IMR-90 (cell line): ENCODE data around the gene STX8. TPM values are rescaled to one million over a fixed set of nuclear protein-coding genes. Genes with fewer than 3 reads are reported as not detected.
A peak's percentile ranks its signal among the peaks of the same experiment; 100 is the strongest.

ENCODE experiments used
- ATAC-seq: fragments of 200-7000 bp; cut with Tn5 transposase; 2 replicates; pipeline ENCODE4 v1.9.1; 2020; ENCODE audit warnings: low read depth, mild to moderate bottlenecking, moderate library complexity
- BruUV-seq: library from RNA; stranded (reverse); fragments of 400-500 nt; replicated peaks from 2 replicates; lab custom pipeline; 2021; lab: Mats Ljungman, UMichigan
- CTCF ChIA-PET: fragments of 300-600 bp; formaldehyde crosslinking; extraction: SDS; loops from one replicate; lab custom pipeline; 2021; ENCODE audit warnings: antibody characterized with exemption; lab: Yijun Ruan, JAX
- POLR2A ChIA-PET: fragments of 300-600 bp; sonication (Branson Sonifier 250); formaldehyde crosslinking; loops from one replicate; lab custom pipeline; 2022; ENCODE audit warnings: antibody characterized with exemption; ENCODE audit not compliant: unreplicated experiment; lab: Charles Lee
- DNase-seq: peaks from one replicate; pipeline ENCODE4 v3.0.0; 2013
- H2AFZ ChIP-seq: replicated peaks from 2 replicates; pipeline ENCODE3; 2013; ENCODE audit warnings: low read length, mild to moderate bottlenecking; ENCODE audit not compliant: poor library complexity
- H2AK5ac ChIP-seq: 2 replicates; pipeline ENCODE4 v1.6.1; 2013; ENCODE audit warnings: low read depth, low read length, inconsistent platforms
- H2AK9ac ChIP-seq: replicated peaks from 2 replicates; pipeline ENCODE3; 2013; ENCODE audit warnings: mild to moderate bottlenecking, low read depth, low read length, moderate library complexity; ENCODE audit not compliant: poor library complexity
- H2BK120ac ChIP-seq: 2 replicates; pipeline ENCODE4 v1.6.1; 2013; ENCODE audit warnings: low read depth, low read length, inconsistent platforms
- H2BK15ac ChIP-seq: 3 replicates; pipeline ENCODE4 v1.6.1; 2013; ENCODE audit warnings: low read depth, low read length, inconsistent platforms
- H2BK20ac ChIP-seq: 2 replicates; pipeline ENCODE4 v1.6.1; 2013; ENCODE audit warnings: low read depth, mild to moderate bottlenecking, inconsistent platforms, low read length, moderate library complexity
- H2BK5ac ChIP-seq: 2 replicates; pipeline ENCODE4 v1.6.1; 2013; ENCODE audit warnings: mild to moderate bottlenecking, low read depth, low read length, inconsistent platforms; ENCODE audit not compliant: poor library complexity, severe bottlenecking
- H3K14ac ChIP-seq: replicated peaks from 2 replicates; pipeline ENCODE4 v1.6.1; 2013; ENCODE audit warnings: low read depth, low read length, inconsistent platforms
- H3K18ac ChIP-seq: 2 replicates; pipeline ENCODE4 v1.6.1; 2013; ENCODE audit warnings: low read depth, low read length, control low read depth
- H3K23ac ChIP-seq: 2 replicates; pipeline ENCODE4 v1.6.1; 2013; ENCODE audit warnings: low read depth, low read length, inconsistent platforms
- H3K27ac ChIP-seq: 2 replicates; pipeline ENCODE4 v1.5.1; 2013; ENCODE audit warnings: mild to moderate bottlenecking, control low read depth, low read length; ENCODE audit not compliant: insufficient read depth
- H3K27me3 ChIP-seq: 2 replicates; pipeline ENCODE4 v1.6.1; 2013; ENCODE audit warnings: low read length; ENCODE audit not compliant: control insufficient read depth, insufficient read depth
- H3K36me3 ChIP-seq: 2 replicates; pipeline ENCODE4 v1.6.1; 2013; ENCODE audit warnings: low read length, mixed read lengths; ENCODE audit not compliant: control insufficient read depth, insufficient read depth
- H3K4ac ChIP-seq: 2 replicates; pipeline ENCODE4 v1.6.1; 2013; ENCODE audit warnings: low read depth, low read length, inconsistent platforms
- H3K4me1 ChIP-seq: 2 replicates; pipeline ENCODE4 v1.6.1; 2013; ENCODE audit warnings: low read length, mixed read lengths; ENCODE audit not compliant: control insufficient read depth, insufficient read depth
- H3K4me2 ChIP-seq: 2 replicates; pipeline ENCODE4 v1.6.1; 2013; ENCODE audit warnings: low read depth, mild to moderate bottlenecking, control low read depth, low read length, moderate library complexity
- H3K4me3 ChIP-seq: 2 replicates; pipeline ENCODE4 v1.5.1; 2013; ENCODE audit warnings: low read depth, mild to moderate bottlenecking, control low read depth, low read length, moderate library complexity; ENCODE audit not compliant: insufficient read depth
- H3K56ac ChIP-seq: 2 replicates; pipeline ENCODE4 v1.6.1; 2013; ENCODE audit warnings: low read length, inconsistent platforms; ENCODE audit not compliant: insufficient read depth; ENCODE audit errors: extremely low read depth
- H3K79me1 ChIP-seq, 2 experiments: 2 replicates each; pipeline ENCODE4 v1.6.1; 2013; ENCODE audit warnings: low read length in 2 of 2, inconsistent platforms in 1 of 2, low read depth in 1 of 2
- H3K9ac ChIP-seq: 2 replicates; pipeline ENCODE4 v1.6.1; 2013; ENCODE audit warnings: low read depth, low read length, control low read depth
- H3K9me1 ChIP-seq: 2 replicates; pipeline ENCODE4 v1.6.1; 2013; ENCODE audit warnings: low read length, inconsistent platforms; ENCODE audit not compliant: insufficient read depth
- H3K9me3 ChIP-seq: 2 replicates; pipeline ENCODE4 v1.6.1; 2013; ENCODE audit warnings: low read length; ENCODE audit not compliant: control insufficient read depth, insufficient read depth
- H4K20me1 ChIP-seq: 2 replicates; pipeline ENCODE4 v1.6.1; 2013; ENCODE audit warnings: low read length, inconsistent platforms; ENCODE audit not compliant: insufficient read depth
- H4K5ac ChIP-seq: 2 replicates; pipeline ENCODE4 v1.6.1; 2013; ENCODE audit warnings: mild to moderate bottlenecking, low read depth, low read length, control low read depth
- H4K8ac ChIP-seq, 2 experiments: 2 replicates each; pipeline ENCODE4 v1.6.1; 2013; ENCODE audit warnings: low read depth in 2 of 2, low read length in 2 of 2, control low read depth in 1 of 2, inconsistent platforms in 1 of 2
- H4K91ac ChIP-seq: 2 replicates; pipeline ENCODE4 v1.6.1; 2013; ENCODE audit warnings: low read depth, low read length, inconsistent platforms; ENCODE audit not compliant: insufficient read depth
- MXI1 ChIP-seq: IDR thresholded peaks from 2 replicates; pipeline ENCODE4 v1.6.1; 2012; ENCODE audit warnings: low read depth, mild to moderate bottlenecking, low read length, moderate library complexity, borderline replicate concordance
- RAD21 ChIP-seq: IDR thresholded peaks from 2 replicates; pipeline ENCODE4 v1.6.1; 2012; ENCODE audit warnings: low read length, improper control_type of control experiment
- RCOR1 ChIP-seq: IDR thresholded peaks from 2 replicates; pipeline ENCODE4 v1.6.1; 2012; ENCODE audit warnings: mild to moderate bottlenecking, low read length, improper control_type of control experiment; ENCODE audit not compliant: insufficient replicate concordance
- WGBS, 2 experiments: methylation state at CpG; one replicate each; pipeline versions ENCODE4 v1.1.5 to v1.1.7; 2013; ENCODE audit warnings: missing lambda C conversion rate in 2 of 2; ENCODE audit not compliant: insufficient read length in 1 of 2; ENCODE audit errors: extremely low coverage in 2 of 2; 5-methylcytosine and 5-hydroxymethylcytosine counted together
- dilution Hi-C: fragments of 300-500 bp; cut with HindIII; formaldehyde crosslinking; loops from one replicate; pipeline ENCODE4 v1.14.3; 2018; ENCODE audit warnings: low sequenced_read_pairs; ENCODE audit not compliant: unreplicated experiment
- in situ Hi-C: fragments of 300-500 bp; cut with MboI; formaldehyde crosslinking; loops from 3 replicates; pipeline ENCODE4 v1.14.3; 2019; ENCODE audit warnings: low sequenced_read_pairs, inconsistent platforms, mixed read lengths
- intact Hi-C: fragments of 100-400 bp; cut with micrococcal nuclease; formaldehyde crosslinking; loops from 2 replicates; pipeline ENCODE4 v1.10.0; 2022
- polyA plus RNA-seq, 3 experiments: library from polyadenylated mRNA; depleted of rRNA; stranded (reverse); fragments of >200 nt; gene quantifications; 2 replicates each; pipeline ENCODE4 v1.2.3, GENCODE V29; 2012; ENCODE audit warnings: low replicate concordance in 1 of 3
- total RNA-seq: library from RNA; depleted of rRNA; stranded (reverse); fragments of >200 nt; gene quantifications from 2 replicates; pipeline ENCODE4 v1.2.3, GENCODE V29; 2012
- TF ChIP-seq, protein P1 (sequence below): conservative IDR thresholded peaks from 2 replicates; pipeline ENCODE4 v1.5.1; 2012; ENCODE audit warnings: mild to moderate bottlenecking, low read depth, low read length, improper control_type of control experiment

The STX8 gene
- total and polyA plus RNA-seq, 2 of the 4 experiments (the other 2 are of a cell fraction) = 26.5 to 47.0 TPM

DNA sequence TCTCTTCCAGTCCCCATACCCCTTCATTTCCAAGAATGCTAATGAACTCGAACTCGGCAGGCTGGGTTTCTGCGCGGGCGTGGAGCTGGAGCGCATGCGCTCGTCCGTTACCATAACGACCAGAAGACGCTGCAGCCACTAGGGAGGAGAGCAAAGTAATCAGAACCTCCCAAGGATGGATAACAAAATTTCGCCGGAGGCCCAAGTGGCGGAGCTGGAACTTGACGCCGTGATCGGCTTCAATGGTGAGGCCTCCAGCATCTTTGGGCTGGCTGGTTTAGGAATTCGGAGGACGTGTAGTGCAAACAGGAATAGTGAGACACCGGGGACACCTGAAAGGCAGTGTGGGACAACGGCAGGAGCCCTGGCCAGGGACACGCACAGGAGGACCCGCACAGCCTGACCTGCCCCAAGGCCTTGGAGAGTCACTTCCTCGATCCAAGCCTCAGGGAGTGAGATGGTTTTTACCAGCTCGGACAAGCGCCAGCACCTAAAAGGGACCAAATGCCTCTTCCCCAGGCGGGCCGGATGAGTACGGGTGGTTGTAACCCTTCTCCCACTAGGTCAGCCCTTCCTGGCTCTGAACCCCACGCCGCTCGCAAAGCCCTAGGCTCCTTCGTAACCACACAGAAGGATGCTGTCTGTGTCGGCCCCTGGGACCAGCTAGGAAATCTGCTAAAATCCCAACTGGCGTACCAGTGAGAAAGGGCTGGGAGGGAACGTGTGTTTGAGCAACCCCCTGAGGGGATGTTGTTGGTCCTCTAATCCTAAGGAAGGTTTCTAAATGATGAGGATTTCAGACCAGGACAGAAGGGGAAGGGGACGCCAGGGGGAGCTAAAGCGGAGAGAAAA, 1.1 kb upstream of the STX8 start, which contains the start of gene CFAP52:
Gene CFAP52, plus strand, starts transcription at position 122 of the 852 bp plus-strand sequence. Its CDS starts 54 bp downstream, at position 176.
- 1% methylated on average over 17 of the region's 38 CpGs; no CpG with 5 or more reads in 1 of the 2 experiments for WGBS, 2 experiments
- H3K4ac ChIP-seq = peak within 1 kb of the TSS; percentile 57
- peak within 1 kb of the TSS; percentile 10; the same call in 1 of the 2 replicates for H3K18ac ChIP-seq
- H2AK9ac ChIP-seq = peak within 1 kb of the TSS; percentile 39
- TF ChIP-seq MXI1 = peak; percentile 60; the same call in 1 of the 2 replicates
- TF ChIP-seq RAD21 = peak; percentile 38
- TF ChIP-seq, protein P1, sequence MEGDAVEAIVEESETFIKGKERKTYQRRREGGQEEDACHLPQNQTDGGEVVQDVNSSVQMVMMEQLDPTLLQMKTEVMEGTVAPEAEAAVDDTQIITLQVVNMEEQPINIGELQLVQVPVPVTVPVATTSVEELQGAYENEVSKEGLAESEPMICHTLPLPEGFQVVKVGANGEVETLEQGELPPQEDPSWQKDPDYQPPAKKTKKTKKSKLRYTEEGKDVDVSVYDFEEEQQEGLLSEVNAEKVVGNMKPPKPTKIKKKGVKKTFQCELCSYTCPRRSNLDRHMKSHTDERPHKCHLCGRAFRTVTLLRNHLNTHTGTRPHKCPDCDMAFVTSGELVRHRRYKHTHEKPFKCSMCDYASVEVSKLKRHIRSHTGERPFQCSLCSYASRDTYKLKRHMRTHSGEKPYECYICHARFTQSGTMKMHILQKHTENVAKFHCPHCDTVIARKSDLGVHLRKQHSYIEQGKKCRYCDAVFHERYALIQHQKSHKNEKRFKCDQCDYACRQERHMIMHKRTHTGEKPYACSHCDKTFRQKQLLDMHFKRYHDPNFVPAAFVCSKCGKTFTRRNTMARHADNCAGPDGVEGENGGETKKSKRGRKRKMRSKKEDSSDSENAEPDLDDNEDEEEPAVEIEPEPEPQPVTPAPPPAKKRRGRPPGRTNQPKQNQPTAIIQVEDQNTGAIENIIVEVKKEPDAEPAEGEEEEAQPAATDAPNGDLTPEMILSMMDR = peak; percentile 67
- no peak for TF ChIP-seq RCOR1
- DNase-seq (peak; percentile 70), ATAC-seq (peak; percentile 68)
- peaks cover 6 to 7% of the 10 kb centered on the region in 2 experiments; a peak in 2 of 4 replicates for H3K79me1 ChIP-seq
- H3K4me1 ChIP-seq = peaks cover 5% of the 10 kb centered on the region; the same call in 1 of the 2 replicates
- H4K20me1 ChIP-seq = no peaks in the 10 kb centered on the region
- peak within 1 kb of the TSS; percentile 32 for H2BK5ac ChIP-seq
- H3K9me3 ChIP-seq = no peaks in the 10 kb centered on the region
- H2BK120ac ChIP-seq = no peak within 1 kb of the TSS
- no peak within 1 kb of the TSS for H2BK20ac ChIP-seq
- H2AFZ ChIP-seq = peak within 1 kb of the TSS; percentile 95
- peak within 1 kb of the TSS; percentile 48 for H3K56ac ChIP-seq
- dilution Hi-C loops (no loop called here), intact Hi-C loops (loop anchor here (5.0 kb wide), 1 partner anchor 551 kb away; no protein-coding TSS in a partner anchor), in situ Hi-C loops (no loop called here)
- no peaks in the 10 kb centered on the region for H3K9me1 ChIP-seq
- H4K8ac ChIP-seq = peak within 1 kb of the TSS; percentile 82 to 91
- CTCF ChIA-PET = interaction anchor here (0.5 to 1.5 kb wide), 10 partner anchors 11 to 273 kb away, joined by 3 to 6 read pairs (median 3); no protein-coding TSS in a partner anchor
- no TSS peak for BruUV-seq
- peak within 1 kb of the TSS; percentile 94 for H3K9ac ChIP-seq
- peak within 1 kb of the TSS; percentile 47 for H3K14ac ChIP-seq
- no peaks in the 10 kb centered on the region for H3K27me3 ChIP-seq
- POLR2A ChIA-PET = no interaction called here
- no peak within 1 kb of the TSS for H2AK5ac ChIP-seq
- no peak within 1 kb of the TSS for H2BK15ac ChIP-seq
- H4K5ac ChIP-seq = peak within 1 kb of the TSS; percentile 80
- peak within 1 kb of the TSS; percentile 97 for H3K4me2 ChIP-seq
- peak within 1 kb of the TSS; percentile 47 for H4K91ac ChIP-seq
- H3K23ac ChIP-seq = peak within 1 kb of the TSS; percentile 49; the same call in 1 of the 2 replicates
- peak within 1 kb of the TSS; percentile 78 for H3K27ac ChIP-seq
- no peaks in the 10 kb centered on the region for H3K36me3 ChIP-seq
- H3K4me3 ChIP-seq = peak within 1 kb of the TSS; percentile 95
